Stimulated activated CD8-positive, alpha-beta memory T cell treated with anti-CD3 and anti-CD28 coated beads, Interleukin-7, amount 100 ng/mL, for 4 hours (primary cell): ENCODE data around the gene PCYT2.

Experiments
- DNase-seq, 2 donors: peaks; one replicate each; pipeline ENCODE4 v3.0.0-alpha.2; 2020; ENCODE audit warnings: low read depth in 2 of 2

PCYT2 gene

DNA sequence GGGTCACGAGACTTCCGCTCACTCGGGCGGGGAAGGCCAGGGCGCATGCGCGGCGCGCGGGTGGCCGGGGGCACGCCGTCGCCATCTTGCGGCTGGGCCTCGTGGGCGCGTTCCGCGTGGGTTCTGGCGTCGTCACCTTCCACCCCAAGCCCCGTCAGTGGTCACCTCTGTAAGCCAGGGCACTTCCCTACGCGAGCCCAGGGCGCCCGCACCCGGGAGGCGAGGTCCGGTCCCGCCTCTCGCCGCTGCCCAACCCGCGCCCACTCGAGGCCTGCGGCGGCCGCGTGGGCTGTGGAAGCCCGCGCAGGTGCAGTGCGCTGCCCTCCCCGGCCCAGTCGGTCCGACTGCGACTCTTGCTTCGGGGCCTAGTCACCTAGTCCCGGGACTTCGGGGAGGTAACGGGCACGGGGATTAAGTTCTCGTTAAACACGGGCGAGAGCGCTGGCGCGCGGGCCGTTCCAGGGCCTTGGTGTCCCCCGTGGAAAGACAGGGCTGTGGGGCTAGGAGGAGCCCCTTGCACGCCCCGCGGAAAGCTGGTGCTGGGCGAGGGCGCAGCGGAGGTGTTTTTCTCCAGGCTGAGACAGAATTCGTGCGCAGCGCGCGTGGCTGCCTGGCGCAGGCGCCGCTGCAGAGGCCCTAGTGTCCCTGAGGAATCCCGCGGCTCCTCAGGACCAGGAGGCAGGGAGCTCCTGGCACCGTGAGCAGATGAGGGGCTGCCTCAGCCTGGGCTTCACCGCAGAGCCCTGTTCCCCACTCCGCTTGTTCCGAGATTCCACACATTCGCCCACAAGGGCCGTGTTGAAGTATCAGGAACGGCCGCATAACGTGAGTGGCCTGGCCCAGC, 39.6 kb downstream of the PCYT2 start:
- DNase-seq, result peak; percentile 91 to 96

DNA sequence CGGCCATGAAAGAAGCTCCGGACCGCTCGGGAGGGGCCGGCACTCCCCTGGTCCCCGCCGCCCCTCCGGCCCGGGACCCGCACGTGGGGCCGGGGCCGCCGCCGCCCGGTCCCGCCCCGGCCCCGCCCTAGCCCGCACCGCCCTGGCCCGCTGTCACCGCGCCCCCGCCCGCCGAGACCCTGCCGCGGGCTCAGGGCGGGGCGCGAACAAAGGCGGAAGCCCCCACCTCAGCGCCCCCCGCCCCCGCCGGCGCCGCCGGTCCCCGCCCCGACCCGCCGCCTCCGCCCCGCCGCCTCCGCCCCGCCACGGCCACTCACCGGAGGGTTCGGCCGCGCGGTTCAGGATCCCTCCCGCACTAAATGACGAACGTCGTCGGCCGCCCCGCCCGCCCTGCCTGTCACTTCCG, 40.2 kb downstream of the PCYT2 start, which contains the start of gene ARHGDIA:
TSS of gene ARHGDIA (minus strand) at position 357 of the 406 bp plus-strand sequence. CDS start 1,407 bp downstream, outside the sequence.
- DNase-seq, result no peak

GRCh38 chr17:81870131-81870980, 40.8 kb downstream of the PCYT2 start:
- no peak for DNase-seq

- no peak for DNase-seq
These were observed 41.7 kb downstream of the PCYT2 start for GRCh38 chr17:81869221-81870130.

- no peak for DNase-seq
These were observed 42.5 kb downstream of the PCYT2 start for GRCh38 chr17:81868674-81869220.

GRCh38 chr17:81867991-81868673, 43.1 kb downstream of the PCYT2 start:
- DNase-seq, result no peak

DNA sequence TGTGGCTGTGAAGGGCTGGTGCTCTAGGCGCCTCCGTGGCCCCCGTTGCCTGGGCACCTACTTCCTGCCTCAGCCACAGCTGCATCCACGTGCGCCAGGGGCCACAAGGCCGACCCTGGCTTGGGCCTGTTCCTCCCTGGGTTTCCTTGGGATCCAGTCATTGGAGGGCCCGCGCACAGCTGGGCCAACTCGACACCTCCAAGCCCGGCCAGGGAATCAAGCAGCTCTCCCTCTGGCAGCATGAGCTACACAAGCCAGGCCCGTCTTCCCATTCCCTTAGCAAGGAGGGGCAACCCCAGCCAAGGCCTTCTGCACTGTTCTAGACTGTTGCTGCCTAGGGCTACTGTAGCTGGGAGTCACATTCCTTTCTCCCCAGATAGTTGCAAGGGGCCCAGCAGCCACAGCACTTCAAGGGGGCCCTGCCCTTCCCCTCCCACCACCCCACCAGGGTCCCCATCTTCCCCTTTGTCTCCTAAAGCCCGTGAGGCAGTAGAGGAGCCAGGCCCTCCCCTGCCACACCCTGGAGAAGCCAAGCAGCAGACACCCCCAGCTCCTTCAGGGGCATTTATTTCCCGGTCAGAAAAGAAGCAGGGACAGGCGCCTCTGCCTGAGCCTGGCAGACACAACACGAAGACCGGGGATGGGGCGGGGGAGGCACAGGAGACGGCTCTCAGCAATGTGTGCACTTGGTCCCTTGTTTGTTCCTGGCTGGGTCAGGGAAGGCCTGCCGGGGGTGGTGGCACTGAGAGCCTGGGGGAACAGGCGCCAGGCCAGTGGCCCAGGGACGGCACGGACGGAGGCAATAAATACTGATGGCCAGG, 43.8 kb downstream of the PCYT2 start:
- DNase-seq, result no peak

DNA sequence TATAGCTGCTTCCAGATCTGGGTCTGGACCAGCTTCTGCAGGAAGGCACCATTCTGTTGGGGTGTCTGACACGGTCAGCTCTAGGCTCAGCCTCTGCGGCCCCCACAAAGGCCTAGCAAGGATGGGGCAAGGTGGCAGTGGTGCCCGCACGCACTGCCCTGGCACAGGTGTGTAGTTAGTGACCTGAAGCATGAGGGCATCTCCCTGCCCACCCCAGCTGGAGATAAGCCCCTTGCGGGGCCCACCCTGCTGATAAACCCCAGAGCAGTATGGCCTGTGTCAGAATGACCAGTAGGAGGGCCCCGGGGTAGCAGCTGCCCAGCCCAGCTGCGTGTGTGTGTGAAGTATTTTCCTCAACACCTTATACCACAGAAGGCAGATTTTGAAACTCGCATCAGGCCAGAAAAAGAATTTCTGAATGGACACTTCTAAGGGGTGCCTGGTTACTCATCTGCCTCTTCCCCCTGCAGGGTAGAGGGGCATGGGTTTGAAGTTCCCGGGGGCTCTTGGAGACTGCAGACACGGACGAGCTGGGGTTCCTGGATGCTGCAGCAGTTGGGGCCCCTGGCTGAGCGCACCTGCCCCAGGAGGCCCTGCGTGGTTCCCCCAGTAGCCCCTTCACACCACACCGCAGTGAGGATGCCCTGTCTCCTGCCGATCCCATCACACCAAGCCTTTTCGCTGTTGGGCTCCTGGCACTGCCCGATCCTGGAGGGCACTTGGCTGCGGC, 44.6 kb downstream of the PCYT2 start:
- DNase-seq, result no peak

GRCh38 chr17:81865733-81866439, 45.3 kb downstream of the PCYT2 start:
- no peak for DNase-seq

DNA sequence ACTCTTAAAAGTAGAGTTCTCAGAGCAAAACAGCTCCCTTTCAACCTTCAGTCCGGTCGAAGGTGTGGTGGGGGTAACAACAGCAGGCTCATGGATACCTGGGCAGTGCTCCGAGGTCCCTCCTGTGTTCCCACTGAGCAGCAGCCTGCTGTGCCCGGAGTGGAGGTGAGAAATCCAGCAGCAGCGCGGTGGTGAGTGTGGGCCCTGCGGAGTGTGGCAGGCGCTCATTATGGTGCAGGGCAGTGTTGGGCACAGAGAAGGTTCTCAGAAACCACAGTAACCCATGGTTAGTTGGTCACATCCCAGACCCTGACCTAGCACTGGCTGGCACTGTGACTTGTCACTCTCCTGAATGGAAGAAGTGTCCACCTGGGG, 45.9 kb downstream of the PCYT2 start:
- DNase-seq, result no peak

- DNase-seq, result no peak
These were observed 47.1 kb downstream of the PCYT2 start for GRCh38 chr17:81863833-81864768.

GRCh38 chr17:81863123-81863675, 48.0 kb downstream of the PCYT2 start:
- DNase-seq, result no peak

GRCh38 chr17:81860756-81861568, 50.2 kb downstream of the PCYT2 start:
- DNase-seq, result peak; percentile 99

GRCh38 chr17:81859906-81860755, 51.1 kb downstream of the PCYT2 start, which contains the start of gene P4HB:
Gene P4HB (minus strand): TSS chr17:81860535. CDS start chr17:81860471, 64 bp downstream.
- DNase-seq, result peak in 1 of 2 donors; percentile 98
